ELR (cell line): ENCODE data around the gene MLLT11.

Source experiments
- DNase-seq: peaks from one replicate; pipeline ENCODE4 v3.0.0-alpha.2; 2015; ENCODE audit warnings: low read depth

MLLT11 gene

GRCh38 chr1:151056149-151056548 is 4.0 kb upstream of the MLLT11 start:
- DNase-seq: no peak

GRCh38 chr1:151058692-151059091 is 1.5 kb upstream of the MLLT11 start:
- peak; percentile 31 for DNase-seq

GRCh38 chr1:151059109-151060006 is 839 bp upstream of the MLLT11 start, which contains the start of gene CDC42SE1:
CDC42SE1 (minus strand) TSS chr1:151059622; CDS start chr1:151055730, 3,892 bp downstream.
- peak; percentile 91 for DNase-seq

- no peak for DNase-seq
Observed at GRCh38 chr1:151060657-151061421, 642 bp downstream of the MLLT11 start.

- no peak for DNase-seq
Observed at GRCh38 chr1:151061704-151062103, 1.5 kb downstream of the MLLT11 start.

GRCh38 chr1:151062741-151063371 is 2.7 kb downstream of the MLLT11 start:
- DNase-seq: peak; percentile 92

- DNase-seq: no peak
Observed at GRCh38 chr1:151065089-151065645, 5.0 kb downstream of the MLLT11 start.

- DNase-seq: no peak
Observed at GRCh38 chr1:151067185-151067584, 7.0 kb downstream of the MLLT11 start.

- DNase-seq: no peak
Observed at GRCh38 chr1:151069103-151069486, 8.9 kb downstream of the MLLT11 start.

GRCh38 chr1:151070474-151071276 is 10.5 kb downstream of the MLLT11 start, which contains the start of gene GABPB2:
GABPB2 (plus strand) TSS chr1:151070761; CDS start chr1:151088190, 17,429 bp downstream.
- DNase-seq: peak; percentile 98

- DNase-seq: no peak
Observed at GRCh38 chr1:151072224-151072623, 12.0 kb downstream of the MLLT11 start.

- DNase-seq: no peak
Observed at GRCh38 chr1:151085953-151086559, 25.9 kb downstream of the MLLT11 start.

- peak; percentile 26 for DNase-seq
Observed at GRCh38 chr1:151097426-151097825, 37.2 kb downstream of the MLLT11 start.

- DNase-seq: no peak
Observed at GRCh38 chr1:151098126-151098525, 37.9 kb downstream of the MLLT11 start.

- no peak for DNase-seq
Observed at GRCh38 chr1:151104630-151105029, 44.4 kb downstream of the MLLT11 start.

- DNase-seq: peak; percentile 70
Observed at GRCh38 chr1:151106894-151107293, 46.7 kb downstream of the MLLT11 start.

- no peak for DNase-seq
Observed at GRCh38 chr1:151108331-151108730, 48.1 kb downstream of the MLLT11 start.

GRCh38 chr1:151113877-151114276 is 53.7 kb downstream of the MLLT11 start:
- no peak for DNase-seq
